HepG2 (cell line): Measurements from ENCODE around the gene PSMC1. TPM values are rescaled to one million over a fixed set of nuclear protein-coding genes. Genes with fewer than 3 reads are reported as not detected.

ENCODE experiments used
- ADNP ChIP-seq: sonication (generic); formaldehyde crosslinking; IDR thresholded peaks from 2 replicates; pipeline ENCODE4 v1.4.0; 2020; ENCODE audit warnings: missing genetic modification reagents
- GPN1 ChIP-seq: sonication (generic); formaldehyde crosslinking; IDR thresholded peaks from 2 replicates; pipeline ENCODE4 v1.5.1; 2020; ENCODE audit warnings: missing genetic modification reagents, borderline replicate concordance
- NFIB ChIP-seq: sonication (generic); formaldehyde crosslinking; IDR thresholded peaks from 2 replicates; pipeline ENCODE4 v1.9.0; 2021; ENCODE audit warnings: missing genetic modification reagents, mild to moderate bottlenecking, borderline replicate concordance
- TEAD3 ChIP-seq: optimal IDR thresholded peaks from 2 replicates; pipeline ENCODE3; 2016; ENCODE audit warnings: borderline replicate concordance
- polyA plus RNA-seq, 8 experiments: library from polyadenylated mRNA; depleted of rRNA in 3 of 8; stranded (reverse) in 7 of 8; unstranded in 1 of 8; fragments of >200 nt; fragmentation: Illumina TruSeq in 4 of 8; extraction: Trizol in 4 of 8; gene quantifications; 2 replicates each; pipeline versions ENCODE4 v1.2.1 to v1.2.3, GENCODE V29; 2011 to 2016; ENCODE audit warnings: low read depth in 4 of 8, missing spikeins in 1 of 8, mixed read lengths in 1 of 8; ENCODE audit not compliant: insufficient read depth in 1 of 8
- total RNA-seq, 5 experiments: library from RNA; depleted of rRNA; stranded (reverse); fragments of >200 nt; fragmentation: Illumina TruSeq; extraction: Trizol; gene quantifications; 2 replicates each; pipeline ENCODE4 v1.2.3, GENCODE V29; 2016; ENCODE audit warnings: low read depth in 1 of 5
- TF ChIP-seq, protein P1 (sequence below): sonication (generic); formaldehyde crosslinking; IDR thresholded peaks from one replicate; pipeline ENCODE4 v1.5.1; 2020; ENCODE audit warnings: mild to moderate bottlenecking, missing genetic modification reagents; ENCODE audit errors: not compliant biosample characterization

The PSMC1 gene
- total and polyA plus RNA-seq, 2 of the 13 experiments (the other 11 are each of a cell fraction or from before 2014, with no cell fraction given), result 48.6 to 167 TPM

DNA sequence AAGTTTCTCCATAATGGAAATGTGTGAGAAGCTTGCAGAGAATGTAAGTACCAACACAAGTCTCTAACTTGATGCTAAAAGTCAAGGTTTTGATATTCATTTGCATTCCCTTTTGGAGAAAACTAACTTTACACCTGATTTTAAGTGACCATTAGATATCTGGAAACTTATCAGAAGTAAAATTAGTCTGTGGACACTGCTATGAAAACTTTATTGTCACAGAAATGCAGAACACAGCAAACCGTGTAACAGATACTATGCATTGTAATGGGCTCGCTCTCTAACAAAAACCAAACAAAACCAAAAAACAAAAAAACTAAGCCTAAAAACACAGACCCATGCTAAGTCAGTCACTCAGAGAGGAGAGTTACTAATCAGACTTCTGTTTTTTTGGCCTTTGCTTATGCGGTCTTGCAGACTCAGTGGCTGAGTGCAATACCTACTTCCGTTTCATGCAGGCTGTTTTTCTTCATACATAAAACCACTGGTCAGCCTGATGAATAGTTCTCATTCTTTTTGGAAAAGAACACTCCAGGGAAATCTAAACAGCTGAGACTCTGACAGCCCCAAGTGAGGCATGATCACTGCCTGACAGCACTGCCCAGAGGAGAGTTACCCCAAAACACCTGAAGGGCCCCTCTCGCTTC, 39.6 kb downstream of the PSMC1 start (continued):
- TF ChIP-seq, protein P1, sequence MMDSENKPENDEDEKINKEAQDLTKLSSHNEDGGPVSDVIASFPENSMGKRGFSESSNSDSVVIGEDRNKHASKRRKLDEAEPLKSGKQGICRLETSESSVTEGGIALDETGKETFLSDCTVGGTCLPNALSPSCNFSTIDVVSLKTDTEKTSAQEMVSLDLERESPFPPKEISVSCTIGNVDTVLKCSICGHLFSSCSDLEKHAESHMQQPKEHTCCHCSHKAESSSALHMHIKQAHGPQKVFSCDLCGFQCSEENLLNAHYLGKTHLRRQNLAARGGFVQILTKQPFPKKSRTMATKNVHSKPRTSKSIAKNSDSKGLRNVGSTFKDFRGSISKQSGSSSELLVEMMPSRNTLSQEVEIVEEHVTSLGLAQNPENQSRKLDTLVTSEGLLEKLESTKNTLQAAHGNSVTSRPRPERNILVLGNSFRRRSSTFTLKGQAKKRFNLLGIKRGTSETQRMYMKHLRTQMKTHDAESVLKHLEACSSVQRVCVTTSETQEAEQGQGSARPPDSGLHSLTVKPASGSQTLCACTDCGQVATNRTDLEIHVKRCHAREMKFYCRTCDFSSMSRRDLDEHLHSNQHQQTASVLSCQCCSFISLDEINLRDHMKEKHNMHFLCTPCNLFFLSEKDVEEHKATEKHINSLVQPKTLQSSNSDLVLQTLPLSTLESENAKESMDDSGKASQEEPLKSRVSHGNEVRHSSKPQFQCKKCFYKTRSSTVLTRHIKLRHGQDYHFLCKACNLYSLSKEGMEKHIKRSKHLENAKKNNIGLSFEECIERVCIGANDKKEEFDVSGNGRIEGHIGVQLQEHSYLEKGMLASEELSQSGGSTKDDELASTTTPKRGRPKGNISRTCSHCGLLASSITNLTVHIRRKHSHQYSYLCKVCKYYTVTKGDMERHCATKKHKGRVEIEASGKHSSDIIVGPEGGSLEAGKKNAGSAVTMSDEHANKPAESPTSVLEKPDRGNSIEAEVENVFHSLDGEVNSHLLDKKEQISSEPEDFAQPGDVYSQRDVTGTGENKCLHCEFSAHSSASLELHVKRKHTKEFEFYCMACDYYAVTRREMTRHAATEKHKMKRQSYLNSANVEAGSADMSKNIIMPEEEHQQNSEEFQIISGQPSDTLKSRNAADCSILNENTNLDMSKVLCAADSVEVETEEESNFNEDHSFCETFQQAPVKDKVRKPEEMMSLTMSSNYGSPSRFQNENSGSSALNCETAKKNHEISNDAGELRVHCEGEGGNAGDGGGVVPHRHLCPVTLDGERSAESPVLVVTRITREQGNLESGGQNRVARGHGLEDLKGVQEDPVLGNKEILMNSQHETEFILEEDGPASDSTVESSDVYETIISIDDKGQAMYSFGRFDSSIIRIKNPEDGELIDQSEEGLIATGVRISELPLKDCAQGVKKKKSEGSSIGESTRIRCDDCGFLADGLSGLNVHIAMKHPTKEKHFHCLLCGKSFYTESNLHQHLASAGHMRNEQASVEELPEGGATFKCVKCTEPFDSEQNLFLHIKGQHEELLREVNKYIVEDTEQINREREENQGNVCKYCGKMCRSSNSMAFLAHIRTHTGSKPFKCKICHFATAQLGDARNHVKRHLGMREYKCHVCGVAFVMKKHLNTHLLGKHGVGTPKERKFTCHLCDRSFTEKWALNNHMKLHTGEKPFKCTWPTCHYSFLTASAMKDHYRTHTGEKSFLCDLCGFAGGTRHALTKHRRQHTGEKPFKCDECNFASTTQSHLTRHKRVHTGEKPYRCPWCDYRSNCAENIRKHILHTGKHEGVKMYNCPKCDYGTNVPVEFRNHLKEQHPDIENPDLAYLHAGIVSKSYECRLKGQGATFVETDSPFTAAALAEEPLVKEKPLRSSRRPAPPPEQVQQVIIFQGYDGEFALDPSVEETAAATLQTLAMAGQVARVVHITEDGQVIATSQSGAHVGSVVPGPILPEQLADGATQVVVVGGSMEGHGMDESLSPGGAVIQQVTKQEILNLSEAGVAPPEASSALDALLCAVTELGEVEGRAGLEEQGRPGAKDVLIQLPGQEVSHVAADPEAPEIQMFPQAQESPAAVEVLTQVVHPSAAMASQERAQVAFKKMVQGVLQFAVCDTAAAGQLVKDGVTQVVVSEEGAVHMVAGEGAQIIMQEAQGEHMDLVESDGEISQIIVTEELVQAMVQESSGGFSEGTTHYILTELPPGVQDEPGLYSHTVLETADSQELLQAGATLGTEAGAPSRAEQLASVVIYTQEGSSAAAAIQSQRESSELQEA (CRISPR knock-in tag), result no peak
- TF ChIP-seq ADNP (no peak), GPN1 (CRISPR knock-in tag) (no peak), TEAD3 (CRISPR knock-in tag) (no peak), NFIB (CRISPR knock-in tag) (no peak)
